ENCODE data around the gene NIPA2. TPM values are rescaled to one million over a fixed set of nuclear protein-coding genes. Genes with fewer than 3 reads are reported as not detected.

NIPA2 gene
- total and polyA plus RNA-seq, 8 donors: 1.2 to 280 (median 37.7) TPM

- no peak overlapping the region for H3K27ac ChIP-seq
- H3K27me3 ChIP-seq: no peaks in the 10 kb centered on the region
- TF ChIP-seq CTCF (IDR thresholded peaks at IDR 0.05) (no peak), POLR2AphosphoS5 (IDR thresholded peaks at IDR 0.05) (no peak), POLR2A (IDR thresholded peaks at IDR 0.05) (no peak), EP300 (IDR thresholded peaks at IDR 0.05) (no peak)
- WGBS, 5 donors: 81 to 87% (median 86%) methylated on average over 12 of the region's 12 CpGs
- H3K4me3 ChIP-seq: no peak overlapping the region
- H3K36me3 ChIP-seq: peaks cover 50 to 99% (median 97%) of the 10 kb centered on the region in 4 donors
- H3K4me1 ChIP-seq: no peaks in the 10 kb centered on the region
- DNase-seq: no peak
- intact Hi-C loops (cut with DNase I; ENCODE audit: low total_unique reads): no loop called here
- no peaks in the 10 kb centered on the region for H3K9me3 ChIP-seq
Observed at GRCh38 chr15:22902578-22902977, 64.1 kb downstream of the NIPA2 start.

GRCh38 chr15:22902981-22903380 is 64.5 kb downstream of the NIPA2 start:
- WGBS, 5 donors: 86 to 97% (median 92%) methylated on average over 10 to 11 of the region's 11 CpGs
- H3K9me3 ChIP-seq: no peaks in the 10 kb centered on the region
- H3K36me3 ChIP-seq: peaks cover 53 to 99% (median 97%) of the 10 kb centered on the region in 4 donors

GRCh38 chr15:22903427-22903826 is 65.0 kb downstream of the NIPA2 start:
- Histone ChIP-seq H3K9me3 (no peaks in the 10 kb centered on the region), H3K4me1 (no peaks in the 10 kb centered on the region), H3K4me3 (no peak overlapping the region), H3K27ac (no peak overlapping the region), H3K36me3 (peaks cover 58 to 99% (median 98%) of the 10 kb centered on the region in 4 donors), H3K27me3 (no peaks in the 10 kb centered on the region)
- 92 to 96% (median 95%) methylated on average over 17 to 18 of the region's 18 CpGs for WGBS, 5 donors
- intact Hi-C loops (cut with DNase I; ENCODE audit: low total_unique reads): no loop called here
- no peak for DNase-seq
- no peak for TF ChIP-seq EP300 (IDR thresholded peaks at IDR 0.05)
- no peak for TF ChIP-seq POLR2A (IDR thresholded peaks at IDR 0.05)
- TF ChIP-seq POLR2AphosphoS5 (IDR thresholded peaks at IDR 0.05): no peak
- no peak for TF ChIP-seq CTCF (IDR thresholded peaks at IDR 0.05)

More at GRCh38 chr15:22902981-22903380, 64.5 kb downstream of the NIPA2 start:
- no peak overlapping the region for H3K27ac ChIP-seq
- no peaks in the 10 kb centered on the region for H3K4me1 ChIP-seq
- H3K27me3 ChIP-seq: no peaks in the 10 kb centered on the region
- TF ChIP-seq POLR2A (IDR thresholded peaks at IDR 0.05): no peak
- TF ChIP-seq POLR2AphosphoS5 (IDR thresholded peaks at IDR 0.05): no peak
- TF ChIP-seq EP300 (IDR thresholded peaks at IDR 0.05): no peak
- TF ChIP-seq CTCF (IDR thresholded peaks at IDR 0.05): no peak
- H3K4me3 ChIP-seq: no peak overlapping the region
- intact Hi-C loops (cut with DNase I; ENCODE audit: low total_unique reads): no loop called here
- no peak for DNase-seq

GRCh38 chr15:22903961-22904534 is 65.6 kb downstream of the NIPA2 start:
- no peaks in the 10 kb centered on the region for H3K4me1 ChIP-seq
- no peaks in the 10 kb centered on the region for H3K9me3 ChIP-seq
- no peak overlapping the region for H3K27ac ChIP-seq
- peaks cover 64 to 99% (median 98%) of the 10 kb centered on the region in 4 donors for H3K36me3 ChIP-seq
- TF ChIP-seq EP300 (IDR thresholded peaks at IDR 0.05) (no peak), POLR2AphosphoS5 (IDR thresholded peaks at IDR 0.05) (no peak), CTCF (IDR thresholded peaks at IDR 0.05) (no peak), POLR2A (IDR thresholded peaks at IDR 0.05) (no peak)
- intact Hi-C loops (cut with DNase I; ENCODE audit: low total_unique reads): no loop called here
- 77 to 88% (median 85%) methylated on average over 11 to 19 of the region's 19 CpGs for WGBS, 5 donors
- H3K4me3 ChIP-seq: no peak overlapping the region
- H3K27me3 ChIP-seq: no peaks in the 10 kb centered on the region
- peak; percentile 37 to 80 for DNase-seq
